A549 (cell line): ENCODE measurements around the gene KLHL36. TPM values are rescaled to one million over a fixed set of nuclear protein-coding genes. Genes with fewer than 3 reads are reported as not detected.

Experiments used
- ATAC-seq, 2 experiments: fragments of 200-7000 bp in 1 of 2; fragments of >200 bp in 1 of 2; cut with Nextera tagmentation in 1 of 2; cut with Tn5 transposase in 1 of 2; 3 replicates each; pipeline versions ENCODE4 v1.8.0 to v1.9.1; 2018 to 2020; ENCODE audit warnings: mild to moderate bottlenecking in 1 of 2, moderate library complexity in 1 of 2
- CTCF ChIA-PET: fragments of 300-600 bp; sonication (Branson Sonifier 250); formaldehyde crosslinking; extraction: SDS; loops from one replicate; lab custom pipeline; 2021; ENCODE audit warnings: antibody characterized with exemption, inconsistent platforms; lab: Yijun Ruan, JAX
- POLR2A ChIA-PET: fragments of 350-600 bp; formaldehyde crosslinking; extraction: SDS; loops from one replicate; lab custom pipeline; 2021; ENCODE audit warnings: antibody characterized with exemption, inconsistent platforms; lab: Yijun Ruan, JAX
- DNase-seq, 2 experiments: peaks; one replicate each; pipeline versions ENCODE4 v3.0.0 to v3.0.0-alpha.2; 2011 to 2016; ENCODE audit warnings: low read depth in 1 of 2, low spot score in 1 of 2
- FAIRE-seq: peaks from 2 replicates; lab custom pipeline; 2011; peaks lifted over from hg19 to GRCh38; lab: Jason Lieb, UNC
- H3K27ac ChIP-seq, 2 experiments: fragments of >200 bp; sonication (Bioruptor Twin); formaldehyde crosslinking; 3 replicates each; pipeline ENCODE4 v1.5.1; 2016 to 2017
- H3K4me1 ChIP-seq: fragments of >200 bp; sonication (Bioruptor Twin); formaldehyde crosslinking; 3 replicates; pipeline ENCODE4 v1.6.1; 2016
- H3K4me2 ChIP-seq: fragments of >200 bp; sonication (Bioruptor Twin); formaldehyde crosslinking; 3 replicates; pipeline ENCODE4 v1.6.1; 2016
- H3K4me3 ChIP-seq: fragments of >200 bp; sonication (Bioruptor Twin); formaldehyde crosslinking; 3 replicates; pipeline ENCODE4 v1.5.1; 2016
- H3K9me3 ChIP-seq: fragments of >200 bp; sonication (Bioruptor Twin); formaldehyde crosslinking; 3 replicates; pipeline ENCODE4 v1.6.1; 2016
- BHLHE40 ChIP-seq: IDR thresholded peaks from 2 replicates; pipeline ENCODE4 v1.6.1; 2012; ENCODE audit warnings: low read depth, low read length, inconsistent platforms
- CBX2 ChIP-seq: fragments of 200-600 bp; sonication (generic); IDR thresholded peaks from 2 replicates; pipeline ENCODE4 v1.6.1; 2016; ENCODE audit warnings: low read depth, mild to moderate bottlenecking, borderline replicate concordance
- CHD2 ChIP-seq: fragments of 150-350 bp; IDR thresholded peaks from 2 replicates; pipeline ENCODE4 v1.6.1; 2014; ENCODE audit warnings: low read length; ENCODE audit not compliant: partially characterized antibody
- ESRRA ChIP-seq: fragments of 150-350 bp; IDR thresholded peaks from 2 replicates; pipeline ENCODE4 v1.6.1; 2014; ENCODE audit warnings: mild to moderate bottlenecking, low read length, borderline replicate concordance
- HEYL ChIP-seq: fragments of 250-450 bp; sonication (Bioruptor Pico); IDR thresholded peaks from 2 replicates; pipeline ENCODE4 v1.8.0; 2021; ENCODE audit warnings: mild to moderate bottlenecking, moderate library complexity
- HOXA7 ChIP-seq: fragments of 250-450 bp; sonication (Bioruptor Pico); IDR thresholded peaks from 2 replicates; pipeline ENCODE4 v1.5.0; 2020; ENCODE audit warnings: mild to moderate bottlenecking, moderate library complexity
- HOXB13 ChIP-seq: fragments of 250-450 bp; sonication (Bioruptor Pico); IDR thresholded peaks from 2 replicates; pipeline ENCODE4 v1.5.0; 2020; ENCODE audit warnings: low read depth, mild to moderate bottlenecking, moderate library complexity
- KDM5A ChIP-seq: fragments of 200-600 bp; sonication (generic); IDR thresholded peaks from 2 replicates; pipeline ENCODE4 v1.6.1; 2016; ENCODE audit warnings: antibody characterized with exemption, mild to moderate bottlenecking
- MYC ChIP-seq: IDR thresholded peaks from 2 replicates; pipeline ENCODE4 v1.6.1; 2012; ENCODE audit warnings: mild to moderate bottlenecking, inconsistent platforms, low read length, improper control_type of control experiment, borderline replicate concordance
- NPAS2 ChIP-seq: fragments of 250-450 bp; sonication (Bioruptor Pico); IDR thresholded peaks from 2 replicates; pipeline ENCODE4 v1.8.0; 2022; ENCODE audit warnings: mild to moderate bottlenecking, moderate library complexity, borderline replicate concordance
- PHF8 ChIP-seq: fragments of 200-600 bp; sonication (generic); IDR thresholded peaks from 2 replicates; pipeline ENCODE4 v1.6.1; 2016; ENCODE audit warnings: low read depth, mild to moderate bottlenecking, antibody characterized with exemption, moderate library complexity, borderline replicate concordance
- POLR2AphosphoS2 ChIP-seq: conservative IDR thresholded peaks from 2 replicates; pipeline ENCODE4 v1.6.1; 2012; ENCODE audit warnings: low read length, improper control_type of control experiment, inconsistent platforms
- RARB ChIP-seq: fragments of 250-450 bp; sonication (Bioruptor Pico); IDR thresholded peaks from 2 replicates; pipeline ENCODE4 v1.8.0; 2021; ENCODE audit warnings: mild to moderate bottlenecking, moderate library complexity
- RFX5 ChIP-seq: fragments of 450-650 bp; IDR thresholded peaks from 2 replicates; pipeline ENCODE4 v1.7.1; 2014; ENCODE audit warnings: antibody characterized with exemption, mild to moderate bottlenecking, moderate library complexity
- SREBF2 ChIP-seq: fragments of 450-650 bp; IDR thresholded peaks from 2 replicates; pipeline ENCODE4 v1.6.1; 2014; ENCODE audit warnings: mild to moderate bottlenecking, moderate library complexity
- ZFP36 ChIP-seq: fragments of 450-650 bp; IDR thresholded peaks from 2 replicates; pipeline ENCODE4 v1.6.1; 2014; ENCODE audit warnings: borderline replicate concordance; ENCODE audit not compliant: partially characterized antibody
- ZSCAN20 ChIP-seq: fragments of 250-450 bp; sonication (Bioruptor Pico); IDR thresholded peaks from 2 replicates; pipeline ENCODE4 v1.8.0; 2022; ENCODE audit warnings: mild to moderate bottlenecking, moderate library complexity
- WGBS: methylation state at CpG from one replicate; pipeline ENCODE4 v1.1.6; 2017; ENCODE audit errors: missing lambda C conversion rate; 5-methylcytosine and 5-hydroxymethylcytosine counted together
- polyA plus RNA-seq, 4 experiments: library from polyadenylated mRNA; depleted of rRNA in 3 of 4; stranded (reverse); fragments of >200 nt; fragmentation: RNase III in 1 of 4; extraction: RNeasy Plus Mini Kit Qiagen cat#74134 plus additional on column Dnase treatment in 1 of 4; gene quantifications; 2 replicates in 3 of 4; 3 replicates in 1 of 4; pipeline ENCODE4 v1.2.3, GENCODE V29; 2011 to 2017
- TF ChIP-seq, protein P1 (sequence below): fragments of >200 bp; sonication (Bioruptor Twin); formaldehyde crosslinking; IDR thresholded peaks from 3 replicates; pipeline ENCODE4 v1.5.1; 2016
- TF ChIP-seq, protein P2 (sequence below): IDR thresholded peaks from 2 replicates; pipeline ENCODE4 v1.6.1; 2012
- TF ChIP-seq, protein P3 (sequence below): fragments of 200-600 bp; sonication (generic); IDR thresholded peaks from 2 replicates; pipeline ENCODE4 v1.6.1; 2016; ENCODE audit warnings: antibody characterized with exemption, mild to moderate bottlenecking, moderate library complexity
- TF ChIP-seq, protein P4 (sequence below): fragments of 450-650 bp; IDR thresholded peaks from 2 replicates; pipeline ENCODE4 v1.6.1; 2014; ENCODE audit warnings: antibody characterized with exemption
- TF ChIP-seq, protein P5 (sequence below): fragments of >200 bp; sonication (Bioruptor Twin); formaldehyde crosslinking; IDR thresholded peaks from 3 replicates; pipeline ENCODE4 v1.6.1; 2016
- TF ChIP-seq, protein P6 (sequence below): fragments of 250-450 bp; sonication (Bioruptor Pico); IDR thresholded peaks from 2 replicates; pipeline ENCODE4 v1.5.0; 2021; ENCODE audit warnings: mild to moderate bottlenecking, moderate library complexity, borderline replicate concordance

KLHL36 gene
- polyA plus RNA-seq, 2 of the 4 experiments (the other 2 are of a cell fraction) = 20.0 to 21.0 TPM

DNA sequence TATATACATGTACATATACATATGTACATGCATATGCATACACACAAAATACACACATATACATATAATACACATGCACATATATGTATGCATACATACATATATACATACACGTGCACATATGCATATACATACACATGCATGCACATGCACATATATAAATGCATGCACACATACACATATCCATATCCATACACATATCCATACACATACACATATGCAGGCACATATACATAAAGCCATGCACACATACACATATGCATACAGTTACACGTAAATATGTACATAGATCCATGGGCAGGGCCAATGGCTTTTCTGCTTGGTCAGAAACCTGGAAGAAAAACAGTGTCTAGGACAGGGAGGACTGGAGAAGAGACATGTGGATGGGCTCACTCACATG is 27.6 kb downstream of the KLHL36 start (continued):
- TF ChIP-seq KDM5A = no peak

DNA sequence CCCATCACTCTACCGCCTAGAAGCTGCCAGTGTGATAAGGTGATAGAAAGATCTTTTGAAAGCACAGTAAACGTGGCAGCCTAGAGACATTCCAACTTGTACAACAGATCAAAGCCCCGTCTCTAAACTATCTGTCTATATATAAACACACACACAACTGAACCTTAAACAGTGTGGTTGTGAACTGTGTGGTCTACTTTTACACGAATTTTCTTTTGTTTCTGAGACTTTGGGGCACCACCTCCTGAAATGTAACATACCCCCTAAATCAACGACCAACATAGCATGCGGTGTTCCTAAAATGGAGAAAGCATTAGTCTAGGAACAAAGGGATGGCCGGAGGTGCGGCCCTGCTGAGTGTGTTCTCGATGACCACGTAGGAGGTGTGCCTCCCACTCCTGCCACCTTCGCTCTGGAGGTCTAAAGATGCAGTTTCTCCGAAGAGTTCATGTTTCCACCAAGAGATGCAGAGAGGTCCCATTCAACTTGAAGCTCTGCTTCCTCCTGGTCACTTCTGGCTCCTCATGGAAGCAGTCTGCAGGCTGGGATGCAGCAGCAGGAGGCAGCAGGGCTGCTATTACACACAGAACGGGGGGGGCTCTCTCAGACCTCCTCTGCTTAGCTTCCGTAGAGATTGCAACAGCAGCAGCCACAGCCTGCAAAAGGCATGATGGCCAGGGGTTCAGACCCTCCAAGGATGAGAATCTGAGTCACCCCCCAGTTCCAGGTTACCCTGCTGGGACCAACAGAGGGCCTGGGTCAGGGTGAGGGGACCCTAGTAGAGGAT is 28.9 kb downstream of the KLHL36 start:
- no peak for DNase-seq
- FAIRE-seq = no peak
- POLR2A ChIA-PET = no interaction called here
- CTCF ChIA-PET = interaction anchor here (0.5 to 3.9 kb wide), 6 partner anchors 14 to 166 kb away, joined by 3 to 19 read pairs (median 4); no protein-coding TSS in a partner anchor
- no peak overlapping the region for H3K27ac ChIP-seq
- TF ChIP-seq BHLHE40 = no peak
- TF ChIP-seq, protein P1, sequence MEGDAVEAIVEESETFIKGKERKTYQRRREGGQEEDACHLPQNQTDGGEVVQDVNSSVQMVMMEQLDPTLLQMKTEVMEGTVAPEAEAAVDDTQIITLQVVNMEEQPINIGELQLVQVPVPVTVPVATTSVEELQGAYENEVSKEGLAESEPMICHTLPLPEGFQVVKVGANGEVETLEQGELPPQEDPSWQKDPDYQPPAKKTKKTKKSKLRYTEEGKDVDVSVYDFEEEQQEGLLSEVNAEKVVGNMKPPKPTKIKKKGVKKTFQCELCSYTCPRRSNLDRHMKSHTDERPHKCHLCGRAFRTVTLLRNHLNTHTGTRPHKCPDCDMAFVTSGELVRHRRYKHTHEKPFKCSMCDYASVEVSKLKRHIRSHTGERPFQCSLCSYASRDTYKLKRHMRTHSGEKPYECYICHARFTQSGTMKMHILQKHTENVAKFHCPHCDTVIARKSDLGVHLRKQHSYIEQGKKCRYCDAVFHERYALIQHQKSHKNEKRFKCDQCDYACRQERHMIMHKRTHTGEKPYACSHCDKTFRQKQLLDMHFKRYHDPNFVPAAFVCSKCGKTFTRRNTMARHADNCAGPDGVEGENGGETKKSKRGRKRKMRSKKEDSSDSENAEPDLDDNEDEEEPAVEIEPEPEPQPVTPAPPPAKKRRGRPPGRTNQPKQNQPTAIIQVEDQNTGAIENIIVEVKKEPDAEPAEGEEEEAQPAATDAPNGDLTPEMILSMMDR = no peak
- TF ChIP-seq, protein P2, sequence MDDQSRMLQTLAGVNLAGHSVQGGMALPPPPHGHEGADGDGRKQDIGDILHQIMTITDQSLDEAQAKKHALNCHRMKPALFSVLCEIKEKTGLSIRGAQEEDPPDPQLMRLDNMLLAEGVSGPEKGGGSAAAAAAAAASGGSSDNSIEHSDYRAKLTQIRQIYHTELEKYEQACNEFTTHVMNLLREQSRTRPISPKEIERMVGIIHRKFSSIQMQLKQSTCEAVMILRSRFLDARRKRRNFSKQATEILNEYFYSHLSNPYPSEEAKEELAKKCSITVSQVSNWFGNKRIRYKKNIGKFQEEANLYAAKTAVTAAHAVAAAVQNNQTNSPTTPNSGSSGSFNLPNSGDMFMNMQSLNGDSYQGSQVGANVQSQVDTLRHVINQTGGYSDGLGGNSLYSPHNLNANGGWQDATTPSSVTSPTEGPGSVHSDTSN = no peak
- no peak for TF ChIP-seq NPAS2 (CRISPR knock-in tag)
- TF ChIP-seq ZSCAN20 (CRISPR knock-in tag) = no peak
- TF ChIP-seq ZFP36 = no peak
- no peak for TF ChIP-seq HOXB13 (CRISPR knock-in tag)
- TF ChIP-seq RARB (CRISPR knock-in tag) = no peak
- ATAC-seq = no peak
- H3K4me3 ChIP-seq = no peak overlapping the region
- 68% methylated on average over 14 of the region's 14 CpGs for WGBS
- no peak overlapping the region for H3K4me2 ChIP-seq
- H3K9me3 ChIP-seq = no peaks in the 10 kb centered on the region
- no peaks in the 10 kb centered on the region for H3K4me1 ChIP-seq

DNA sequence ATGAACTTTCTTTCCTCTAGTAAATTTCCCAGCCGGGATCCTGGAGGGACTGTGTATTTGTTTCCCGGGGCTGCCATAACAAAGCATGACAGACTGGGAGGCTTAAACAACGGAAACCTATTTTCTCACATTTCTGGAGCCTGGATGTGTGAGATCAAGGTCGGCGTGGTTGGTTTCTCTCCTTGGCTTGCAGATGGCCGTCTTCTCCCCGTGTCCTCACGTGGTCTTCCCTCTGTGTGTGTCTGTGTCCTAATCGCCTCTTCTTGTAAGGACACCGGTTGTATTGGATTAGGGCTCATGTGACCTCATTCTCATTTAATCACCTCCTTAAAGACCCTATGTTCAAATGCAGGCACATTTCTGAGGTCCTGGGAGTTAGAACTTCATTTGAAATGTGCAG is 29.5 kb downstream of the KLHL36 start:
- no peak overlapping the region for H3K4me3 ChIP-seq
- ATAC-seq (no peak), FAIRE-seq (no peak), DNase-seq (no peak)
- ChIA-PET POLR2A (no interaction called here), CTCF (interaction anchor here (3.9 kb wide), 1 partner anchor 48 kb away, joined by 19 read pairs; no protein-coding TSS in a partner anchor)
- no peaks in the 10 kb centered on the region for H3K9me3 ChIP-seq
- no peaks in the 10 kb centered on the region for H3K4me1 ChIP-seq
- H3K4me2 ChIP-seq = no peak overlapping the region
- 78% methylated on average over 10 of the region's 10 CpGs for WGBS
- no peak overlapping the region for H3K27ac ChIP-seq
- TF ChIP-seq, protein P3, sequence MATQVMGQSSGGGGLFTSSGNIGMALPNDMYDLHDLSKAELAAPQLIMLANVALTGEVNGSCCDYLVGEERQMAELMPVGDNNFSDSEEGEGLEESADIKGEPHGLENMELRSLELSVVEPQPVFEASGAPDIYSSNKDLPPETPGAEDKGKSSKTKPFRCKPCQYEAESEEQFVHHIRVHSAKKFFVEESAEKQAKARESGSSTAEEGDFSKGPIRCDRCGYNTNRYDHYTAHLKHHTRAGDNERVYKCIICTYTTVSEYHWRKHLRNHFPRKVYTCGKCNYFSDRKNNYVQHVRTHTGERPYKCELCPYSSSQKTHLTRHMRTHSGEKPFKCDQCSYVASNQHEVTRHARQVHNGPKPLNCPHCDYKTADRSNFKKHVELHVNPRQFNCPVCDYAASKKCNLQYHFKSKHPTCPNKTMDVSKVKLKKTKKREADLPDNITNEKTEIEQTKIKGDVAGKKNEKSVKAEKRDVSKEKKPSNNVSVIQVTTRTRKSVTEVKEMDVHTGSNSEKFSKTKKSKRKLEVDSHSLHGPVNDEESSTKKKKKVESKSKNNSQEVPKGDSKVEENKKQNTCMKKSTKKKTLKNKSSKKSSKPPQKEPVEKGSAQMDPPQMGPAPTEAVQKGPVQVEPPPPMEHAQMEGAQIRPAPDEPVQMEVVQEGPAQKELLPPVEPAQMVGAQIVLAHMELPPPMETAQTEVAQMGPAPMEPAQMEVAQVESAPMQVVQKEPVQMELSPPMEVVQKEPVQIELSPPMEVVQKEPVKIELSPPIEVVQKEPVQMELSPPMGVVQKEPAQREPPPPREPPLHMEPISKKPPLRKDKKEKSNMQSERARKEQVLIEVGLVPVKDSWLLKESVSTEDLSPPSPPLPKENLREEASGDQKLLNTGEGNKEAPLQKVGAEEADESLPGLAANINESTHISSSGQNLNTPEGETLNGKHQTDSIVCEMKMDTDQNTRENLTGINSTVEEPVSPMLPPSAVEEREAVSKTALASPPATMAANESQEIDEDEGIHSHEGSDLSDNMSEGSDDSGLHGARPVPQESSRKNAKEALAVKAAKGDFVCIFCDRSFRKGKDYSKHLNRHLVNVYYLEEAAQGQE = no peak
- TF ChIP-seq MYC (no peak), HEYL (no peak), HOXA7 (CRISPR knock-in tag) (no peak), ESRRA (no peak), POLR2AphosphoS2 (no peak), CHD2 (no peak), RFX5 (no peak), CBX2 (no peak), PHF8 (no peak), SREBF2 (no peak), HOXB13 (CRISPR knock-in tag) (no peak)
- TF ChIP-seq, protein P4, sequence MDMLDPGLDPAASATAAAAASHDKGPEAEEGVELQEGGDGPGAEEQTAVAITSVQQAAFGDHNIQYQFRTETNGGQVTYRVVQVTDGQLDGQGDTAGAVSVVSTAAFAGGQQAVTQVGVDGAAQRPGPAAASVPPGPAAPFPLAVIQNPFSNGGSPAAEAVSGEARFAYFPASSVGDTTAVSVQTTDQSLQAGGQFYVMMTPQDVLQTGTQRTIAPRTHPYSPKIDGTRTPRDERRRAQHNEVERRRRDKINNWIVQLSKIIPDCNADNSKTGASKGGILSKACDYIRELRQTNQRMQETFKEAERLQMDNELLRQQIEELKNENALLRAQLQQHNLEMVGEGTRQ = no peak
- TF ChIP-seq, protein P5, sequence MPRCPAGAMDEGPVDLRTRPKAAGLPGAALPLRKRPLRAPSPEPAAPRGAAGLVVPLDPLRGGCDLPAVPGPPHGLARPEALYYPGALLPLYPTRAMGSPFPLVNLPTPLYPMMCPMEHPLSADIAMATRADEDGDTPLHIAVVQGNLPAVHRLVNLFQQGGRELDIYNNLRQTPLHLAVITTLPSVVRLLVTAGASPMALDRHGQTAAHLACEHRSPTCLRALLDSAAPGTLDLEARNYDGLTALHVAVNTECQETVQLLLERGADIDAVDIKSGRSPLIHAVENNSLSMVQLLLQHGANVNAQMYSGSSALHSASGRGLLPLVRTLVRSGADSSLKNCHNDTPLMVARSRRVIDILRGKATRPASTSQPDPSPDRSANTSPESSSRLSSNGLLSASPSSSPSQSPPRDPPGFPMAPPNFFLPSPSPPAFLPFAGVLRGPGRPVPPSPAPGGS = no peak
- TF ChIP-seq, protein P6, sequence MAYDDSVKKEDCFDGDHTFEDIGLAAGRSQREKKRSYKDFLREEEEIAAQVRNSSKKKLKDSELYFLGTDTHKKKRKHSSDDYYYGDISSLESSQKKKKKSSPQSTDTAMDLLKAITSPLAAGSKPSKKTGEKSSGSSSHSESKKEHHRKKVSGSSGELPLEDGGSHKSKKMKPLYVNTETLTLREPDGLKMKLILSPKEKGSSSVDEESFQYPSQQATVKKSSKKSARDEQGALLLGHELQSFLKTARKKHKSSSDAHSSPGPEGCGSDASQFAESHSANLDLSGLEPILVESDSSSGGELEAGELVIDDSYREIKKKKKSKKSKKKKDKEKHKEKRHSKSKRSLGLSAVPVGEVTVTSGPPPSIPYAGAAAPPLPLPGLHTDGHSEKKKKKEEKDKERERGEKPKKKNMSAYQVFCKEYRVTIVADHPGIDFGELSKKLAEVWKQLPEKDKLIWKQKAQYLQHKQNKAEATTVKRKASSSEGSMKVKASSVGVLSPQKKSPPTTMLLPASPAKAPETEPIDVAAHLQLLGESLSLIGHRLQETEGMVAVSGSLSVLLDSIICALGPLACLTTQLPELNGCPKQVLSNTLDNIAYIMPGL (CRISPR knock-in tag) = no peak
